Stimulated activated CD4-positive, alpha-beta T cell treated with anti-CD3 and anti-CD28 coated beads, Interleukin-4, amount 100 ng/mL, for 48 hours (primary cell): ENCODE data around the gene TOP2A.
"Not testable (repeated sequence)": the region's sequence is repeated elsewhere in the genome, so short reads cannot be mapped to it uniquely, and the experiment has no call there.

ENCODE experiments used
- DNase-seq, 2 donors: peaks; one replicate each; pipeline ENCODE4 v3.0.0-alpha.2; 2020; ENCODE audit warnings: low read depth in 2 of 2

Gene TOP2A

GRCh38 chr17:40375786-40376185, 41.9 kb downstream of the TOP2A start:
- DNase-seq, result not testable (repeated sequence)

GRCh38 chr17:40374821-40375498, 42.7 kb downstream of the TOP2A start:
- no peak for DNase-seq

GRCh38 chr17:40373999-40374398, 43.7 kb downstream of the TOP2A start:
- no peak for DNase-seq

- DNase-seq, result no peak
These were observed 44.4 kb downstream of the TOP2A start for GRCh38 chr17:40373324-40373723.

- not testable (repeated sequence) for DNase-seq
These were observed 45.1 kb downstream of the TOP2A start for GRCh38 chr17:40372644-40373043.

GRCh38 chr17:40372031-40372430, 45.7 kb downstream of the TOP2A start:
- no peak for DNase-seq

- peak in 1 of 2 donors; percentile 14 for DNase-seq
These were observed 46.3 kb downstream of the TOP2A start for GRCh38 chr17:40371261-40371929.

- no peak for DNase-seq
These were observed 47.8 kb downstream of the TOP2A start for GRCh38 chr17:40369923-40370322.

GRCh38 chr17:40367728-40368127, 50.0 kb downstream of the TOP2A start:
- not testable (repeated sequence) for DNase-seq

GRCh38 chr17:40366861-40367518, 50.7 kb downstream of the TOP2A start:
- DNase-seq, result no peak

- no peak for DNase-seq
These were observed 51.4 kb downstream of the TOP2A start for GRCh38 chr17:40366076-40366860.

GRCh38 chr17:40364906-40365305, 52.8 kb downstream of the TOP2A start:
- no peak for DNase-seq

- DNase-seq, result no peak
These were observed 53.4 kb downstream of the TOP2A start, which contains the start of gene GJD3 for GRCh38 chr17:40364121-40364861. GJD3 (minus strand) TSS chr17:40364737; CDS start chr17:40363815, 922 bp downstream.

- DNase-seq, result no peak
These were observed 54.4 kb downstream of the TOP2A start for GRCh38 chr17:40363111-40363827.

GRCh38 chr17:40362696-40363110, 55.0 kb downstream of the TOP2A start:
- peak; percentile 85 to 90 for DNase-seq

GRCh38 chr17:40361925-40362695, 55.6 kb downstream of the TOP2A start:
- DNase-seq, result no peak

- DNase-seq, result no peak
These were observed 56.4 kb downstream of the TOP2A start for GRCh38 chr17:40361063-40361924.

- DNase-seq, result no peak
These were observed 57.6 kb downstream of the TOP2A start for GRCh38 chr17:40360091-40360490.
